GM12878 (cell line): ENCODE data around the gene TRAPPC2. TPM values are rescaled to one million over a fixed set of nuclear protein-coding genes. Genes with fewer than 3 reads are reported as not detected.

Experiments
- ASH2L ChIP-seq: fragments of 300-600, 200-600 bp; sonication (generic); IDR thresholded peaks from 2 replicates; pipeline ENCODE4 v1.6.1; 2017; ENCODE audit warnings: low read depth, mild to moderate bottlenecking, borderline replicate concordance
- BACH1 ChIP-seq: fragments of 450-650 bp; IDR thresholded peaks from 2 replicates; pipeline ENCODE4 v1.6.1; 2017; ENCODE audit warnings: mild to moderate bottlenecking, borderline replicate concordance
- BHLHE40 ChIP-seq, 2 experiments: fragments of 450-650 bp in 1 of 2; IDR thresholded peaks; 2 replicates each; pipeline ENCODE4 v1.6.1; 2011 to 2017; ENCODE audit warnings: low read depth in 2 of 2, borderline replicate concordance in 1 of 2, improper control_type of control experiment in 1 of 2, low read length in 1 of 2, mild to moderate bottlenecking in 1 of 2
- CHD1 ChIP-seq: IDR thresholded peaks from 2 replicates; pipeline ENCODE4 v1.6.1; 2012; ENCODE audit warnings: low read depth, low read length, improper control_type of control experiment
- CHD4 ChIP-seq: fragments of 200-600 bp; sonication (generic); IDR thresholded peaks from 2 replicates; pipeline ENCODE4 v1.6.1; 2016; ENCODE audit warnings: mild to moderate bottlenecking
- DPF2 ChIP-seq: fragments of 450-650 bp; IDR thresholded peaks from 2 replicates; pipeline ENCODE4 v1.6.1; 2017; ENCODE audit warnings: mild to moderate bottlenecking
- FOXM1 ChIP-seq: IDR thresholded peaks from 2 replicates; pipeline ENCODE4 v1.6.1; 2012; ENCODE audit warnings: low read depth, mild to moderate bottlenecking, inconsistent platforms, low read length, moderate library complexity
- IKZF1 ChIP-seq: fragments of 450-650 bp; conservative IDR thresholded peaks from 2 replicates; pipeline ENCODE4 v1.6.1; 2017; ENCODE audit warnings: antibody characterized with exemption, mild to moderate bottlenecking
- JUND ChIP-seq: IDR thresholded peaks from 2 replicates; pipeline ENCODE4 v1.6.1; 2012; ENCODE audit warnings: low read depth, mild to moderate bottlenecking, low read length, improper control_type of control experiment, moderate library complexity
- KDM1A ChIP-seq: fragments of 200-600 bp; sonication (generic); IDR thresholded peaks from 2 replicates; pipeline ENCODE4 v1.6.1; 2016; ENCODE audit warnings: borderline replicate concordance
- MEF2A ChIP-seq: IDR thresholded peaks from 2 replicates; pipeline ENCODE4 v1.6.1; 2011; ENCODE audit warnings: low read depth, mild to moderate bottlenecking, low read length, moderate library complexity; ENCODE audit not compliant: insufficient read depth
- NFXL1 ChIP-seq: fragments of 450-650 bp; IDR thresholded peaks from 2 replicates; pipeline ENCODE4 v1.6.1; 2017; ENCODE audit warnings: antibody characterized with exemption, mild to moderate bottlenecking, borderline replicate concordance
- NFYB ChIP-seq: IDR thresholded peaks from 2 replicates; pipeline ENCODE4 v1.6.1; 2011; ENCODE audit warnings: low read depth, mild to moderate bottlenecking, low read length, improper control_type of control experiment, moderate library complexity; ENCODE audit not compliant: insufficient read depth
- NR2C2 ChIP-seq: IDR thresholded peaks from 2 replicates; pipeline ENCODE4 v1.6.1; 2011; ENCODE audit warnings: borderline replicate concordance, low read depth; ENCODE audit not compliant: control insufficient read depth, insufficient read length
- RBBP5 ChIP-seq: fragments of 200-600 bp; sonication (generic); conservative IDR thresholded peaks from 2 replicates; pipeline ENCODE4 v1.6.1; 2016
- SMARCA5 ChIP-seq: fragments of 450-650 bp; IDR thresholded peaks from 2 replicates; pipeline ENCODE4 v1.6.1; 2017; ENCODE audit warnings: mild to moderate bottlenecking
- SREBF1 ChIP-seq: IDR thresholded peaks from 2 replicates; pipeline ENCODE4 v1.6.1; 2012; ENCODE audit warnings: mild to moderate bottlenecking, low read length
- STAT3 ChIP-seq: IDR thresholded peaks from 2 replicates; pipeline ENCODE4 v1.6.1; 2011; ENCODE audit warnings: low read depth, low read length, improper control_type of control experiment
- SUZ12 ChIP-seq: fragments of 200-600 bp; sonication (generic); IDR thresholded peaks from one replicate; pipeline ENCODE4 v1.6.1; 2018; ENCODE audit warnings: antibody characterized with exemption, mild to moderate bottlenecking; ENCODE audit not compliant: unreplicated experiment
- ZNF217 ChIP-seq: fragments of 450-650 bp; IDR thresholded peaks from 2 replicates; pipeline ENCODE4 v1.6.1; 2017; ENCODE audit warnings: antibody characterized with exemption, mild to moderate bottlenecking
- ZNF622 ChIP-seq: fragments of 450-650 bp; IDR thresholded peaks from 2 replicates; pipeline ENCODE4 v1.6.1; 2017; ENCODE audit warnings: mild to moderate bottlenecking, inconsistent platforms
- polyA plus RNA-seq, 11 experiments: library from polyadenylated mRNA; depleted of rRNA in 4 of 11; unstranded in 6 of 11; stranded (reverse) in 5 of 11; fragments of >200 nt; fragmentation: Nextera tagmentation in 4 of 11; fragmentation: Illumina TruSeq in 1 of 11; extraction: Ambion mirVana in 4 of 11; extraction: Trizol in 1 of 11; gene quantifications; 1 replicate in 1 of 11; 2 replicates in 10 of 11; pipeline versions ENCODE4 v1.2.1 to v1.2.3, GENCODE V29; 2011 to 2016; ENCODE audit warnings: inconsistent platforms in 2 of 11, missing spikeins in 2 of 11, low read depth in 1 of 11
- total RNA-seq, 4 experiments: library from RNA; depleted of rRNA in 3 of 4; stranded (reverse); fragments of >200 nt in 3 of 4; fragmentation: Illumina TruSeq in 1 of 4; extraction: Trizol in 1 of 4; gene quantifications; 2 replicates each; pipeline versions ENCODE4 v1.2.1 to v1.2.3, GENCODE V29; 2013 to 2021
- TF ChIP-seq, protein P1 (sequence below): fragments of 450-650 bp; IDR thresholded peaks from 2 replicates; pipeline ENCODE4 v1.6.1; 2017; ENCODE audit warnings: mild to moderate bottlenecking
- TF ChIP-seq, protein P2 (sequence below): IDR thresholded peaks from 2 replicates; pipeline ENCODE4 v1.6.1; 2011; ENCODE audit warnings: borderline replicate concordance, low read depth, mild to moderate bottlenecking, moderate library complexity, mixed read lengths, low read length; ENCODE audit not compliant: insufficient read depth; ENCODE audit errors: extremely low read length
- TF ChIP-seq, protein P3 (sequence below): fragments of 450-650 bp; IDR thresholded peaks from 2 replicates; pipeline ENCODE4 v1.6.1; 2017; ENCODE audit warnings: mild to moderate bottlenecking, moderate library complexity

Gene TRAPPC2
- total and polyA plus RNA-seq, 10 of the 15 experiments (the other 5 are each of a cell fraction or from before 2014, with no cell fraction given), result 12.4 to 28.4 (median 21.3) TPM

DNA sequence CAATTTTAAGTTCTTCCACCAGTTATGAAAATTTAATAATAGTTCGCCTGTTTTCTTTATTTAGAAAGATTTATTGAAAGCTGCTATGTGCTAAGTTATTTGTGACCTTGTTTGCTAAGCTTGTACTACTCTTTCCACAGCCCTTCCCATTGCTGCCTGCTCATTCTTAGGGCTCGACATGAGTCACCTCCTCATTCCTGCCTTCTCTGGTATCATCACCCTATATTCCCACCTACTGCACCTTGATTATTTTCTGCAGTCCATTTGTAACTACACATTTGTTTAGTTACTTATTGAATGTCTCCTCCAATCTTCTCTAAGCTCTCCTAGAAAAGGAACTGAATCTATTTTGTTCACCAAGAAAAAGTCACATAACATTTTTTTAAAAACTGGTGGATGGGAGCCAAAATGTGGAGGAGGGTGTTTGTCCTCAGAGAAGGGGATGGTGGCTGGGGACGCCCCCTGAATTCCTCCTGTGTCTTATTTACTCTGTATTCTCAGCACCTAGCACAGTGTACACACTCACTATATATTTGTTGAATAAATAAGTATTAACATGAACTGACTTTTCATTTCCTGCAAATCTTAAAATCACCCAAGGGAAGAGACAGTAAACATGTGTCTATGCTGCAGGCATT, 49.2 kb downstream of the TRAPPC2 start (continued):
- TF ChIP-seq, protein P1, sequence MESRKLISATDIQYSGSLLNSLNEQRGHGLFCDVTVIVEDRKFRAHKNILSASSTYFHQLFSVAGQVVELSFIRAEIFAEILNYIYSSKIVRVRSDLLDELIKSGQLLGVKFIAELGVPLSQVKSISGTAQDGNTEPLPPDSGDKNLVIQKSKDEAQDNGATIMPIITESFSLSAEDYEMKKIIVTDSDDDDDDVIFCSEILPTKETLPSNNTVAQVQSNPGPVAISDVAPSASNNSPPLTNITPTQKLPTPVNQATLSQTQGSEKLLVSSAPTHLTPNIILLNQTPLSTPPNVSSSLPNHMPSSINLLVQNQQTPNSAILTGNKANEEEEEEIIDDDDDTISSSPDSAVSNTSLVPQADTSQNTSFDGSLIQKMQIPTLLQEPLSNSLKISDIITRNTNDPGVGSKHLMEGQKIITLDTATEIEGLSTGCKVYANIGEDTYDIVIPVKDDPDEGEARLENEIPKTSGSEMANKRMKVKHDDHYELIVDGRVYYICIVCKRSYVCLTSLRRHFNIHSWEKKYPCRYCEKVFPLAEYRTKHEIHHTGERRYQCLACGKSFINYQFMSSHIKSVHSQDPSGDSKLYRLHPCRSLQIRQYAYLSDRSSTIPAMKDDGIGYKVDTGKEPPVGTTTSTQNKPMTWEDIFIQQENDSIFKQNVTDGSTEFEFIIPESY, result no peak
- TF ChIP-seq, protein P2, sequence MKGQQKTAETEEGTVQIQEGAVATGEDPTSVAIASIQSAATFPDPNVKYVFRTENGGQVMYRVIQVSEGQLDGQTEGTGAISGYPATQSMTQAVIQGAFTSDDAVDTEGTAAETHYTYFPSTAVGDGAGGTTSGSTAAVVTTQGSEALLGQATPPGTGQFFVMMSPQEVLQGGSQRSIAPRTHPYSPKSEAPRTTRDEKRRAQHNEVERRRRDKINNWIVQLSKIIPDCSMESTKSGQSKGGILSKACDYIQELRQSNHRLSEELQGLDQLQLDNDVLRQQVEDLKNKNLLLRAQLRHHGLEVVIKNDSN, result no peak
- TF ChIP-seq DPF2 (peak; percentile 64; the same call in 1 of the 2 replicates), SUZ12 (no peak), CHD4 (no peak), JUND (no peak), KDM1A (no peak), FOXM1 (no peak), BACH1 (no peak), NR2C2 (no peak), IKZF1 (peak; percentile 46), ASH2L (no peak), ZNF217 (0 out of 2 replicates have a peak, but pooled peaks have one; percentile 17), STAT3 (no peak), CHD1 (no peak), NFYB (no peak), SREBF1 (no peak), BHLHE40 (IDR thresholded peaks at IDR 0.05; ENCODE audit: borderline replicate concordance in 1 of 2, low read depth in 2 of 2, low read length in 1 of 2) (no peak), ZNF622 (no peak), SMARCA5 (no peak), NFXL1 (no peak), MEF2A (no peak), RBBP5 (no peak)
- TF ChIP-seq, protein P3, sequence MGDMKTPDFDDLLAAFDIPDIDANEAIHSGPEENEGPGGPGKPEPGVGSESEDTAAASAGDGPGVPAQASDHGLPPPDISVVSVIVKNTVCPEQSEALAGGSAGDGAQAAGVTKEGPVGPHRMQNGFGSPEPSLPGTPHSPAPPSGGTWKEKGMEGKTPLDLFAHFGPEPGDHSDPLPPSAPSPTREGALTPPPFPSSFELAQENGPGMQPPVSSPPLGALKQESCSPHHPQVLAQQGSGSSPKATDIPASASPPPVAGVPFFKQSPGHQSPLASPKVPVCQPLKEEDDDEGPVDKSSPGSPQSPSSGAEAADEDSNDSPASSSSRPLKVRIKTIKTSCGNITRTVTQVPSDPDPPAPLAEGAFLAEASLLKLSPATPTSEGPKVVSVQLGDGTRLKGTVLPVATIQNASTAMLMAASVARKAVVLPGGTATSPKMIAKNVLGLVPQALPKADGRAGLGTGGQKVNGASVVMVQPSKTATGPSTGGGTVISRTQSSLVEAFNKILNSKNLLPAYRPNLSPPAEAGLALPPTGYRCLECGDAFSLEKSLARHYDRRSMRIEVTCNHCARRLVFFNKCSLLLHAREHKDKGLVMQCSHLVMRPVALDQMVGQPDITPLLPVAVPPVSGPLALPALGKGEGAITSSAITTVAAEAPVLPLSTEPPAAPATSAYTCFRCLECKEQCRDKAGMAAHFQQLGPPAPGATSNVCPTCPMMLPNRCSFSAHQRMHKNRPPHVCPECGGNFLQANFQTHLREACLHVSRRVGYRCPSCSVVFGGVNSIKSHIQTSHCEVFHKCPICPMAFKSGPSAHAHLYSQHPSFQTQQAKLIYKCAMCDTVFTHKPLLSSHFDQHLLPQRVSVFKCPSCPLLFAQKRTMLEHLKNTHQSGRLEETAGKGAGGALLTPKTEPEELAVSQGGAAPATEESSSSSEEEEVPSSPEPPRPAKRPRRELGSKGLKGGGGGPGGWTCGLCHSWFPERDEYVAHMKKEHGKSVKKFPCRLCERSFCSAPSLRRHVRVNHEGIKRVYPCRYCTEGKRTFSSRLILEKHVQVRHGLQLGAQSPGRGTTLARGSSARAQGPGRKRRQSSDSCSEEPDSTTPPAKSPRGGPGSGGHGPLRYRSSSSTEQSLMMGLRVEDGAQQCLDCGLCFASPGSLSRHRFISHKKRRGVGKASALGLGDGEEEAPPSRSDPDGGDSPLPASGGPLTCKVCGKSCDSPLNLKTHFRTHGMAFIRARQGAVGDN, result 0 out of 2 replicates have a peak, but pooled peaks have one; percentile 36
